OCI-LY7 (cell line): ENCODE results near the gene DAB1.

Experiments
- CTCF ChIP-seq: fragments of 200-600 bp; sonication (generic); conservative IDR thresholded peaks from 2 replicates; pipeline ENCODE4 v1.5.1; 2014; ENCODE audit warnings: mild to moderate bottlenecking, antibody characterized with exemption, low read length, moderate library complexity, mixed read lengths
- EZH2phosphoT487 ChIP-seq: fragments of 200-600 bp; sonication (generic); IDR thresholded peaks from 2 replicates; pipeline ENCODE4 v1.6.1; 2018; ENCODE audit warnings: low read depth, borderline replicate concordance, mild to moderate bottlenecking, mixed run types, antibody characterized with exemption, low read length, moderate library complexity, mixed read lengths

GRCh38 chr1:57204091-57204490 is 219.8 kb downstream of the DAB1 start:
- TF ChIP-seq CTCF (no peak), EZH2phosphoT487 (no peak)
